D341Med (cell line): ENCODE results near the gene FXYD4.

ENCODE experiments used
- DNase-seq: peaks from one replicate; pipeline ENCODE4 v3.0.0; 2012; ENCODE audit warnings: low spot score

The FXYD4 gene

DNA sequence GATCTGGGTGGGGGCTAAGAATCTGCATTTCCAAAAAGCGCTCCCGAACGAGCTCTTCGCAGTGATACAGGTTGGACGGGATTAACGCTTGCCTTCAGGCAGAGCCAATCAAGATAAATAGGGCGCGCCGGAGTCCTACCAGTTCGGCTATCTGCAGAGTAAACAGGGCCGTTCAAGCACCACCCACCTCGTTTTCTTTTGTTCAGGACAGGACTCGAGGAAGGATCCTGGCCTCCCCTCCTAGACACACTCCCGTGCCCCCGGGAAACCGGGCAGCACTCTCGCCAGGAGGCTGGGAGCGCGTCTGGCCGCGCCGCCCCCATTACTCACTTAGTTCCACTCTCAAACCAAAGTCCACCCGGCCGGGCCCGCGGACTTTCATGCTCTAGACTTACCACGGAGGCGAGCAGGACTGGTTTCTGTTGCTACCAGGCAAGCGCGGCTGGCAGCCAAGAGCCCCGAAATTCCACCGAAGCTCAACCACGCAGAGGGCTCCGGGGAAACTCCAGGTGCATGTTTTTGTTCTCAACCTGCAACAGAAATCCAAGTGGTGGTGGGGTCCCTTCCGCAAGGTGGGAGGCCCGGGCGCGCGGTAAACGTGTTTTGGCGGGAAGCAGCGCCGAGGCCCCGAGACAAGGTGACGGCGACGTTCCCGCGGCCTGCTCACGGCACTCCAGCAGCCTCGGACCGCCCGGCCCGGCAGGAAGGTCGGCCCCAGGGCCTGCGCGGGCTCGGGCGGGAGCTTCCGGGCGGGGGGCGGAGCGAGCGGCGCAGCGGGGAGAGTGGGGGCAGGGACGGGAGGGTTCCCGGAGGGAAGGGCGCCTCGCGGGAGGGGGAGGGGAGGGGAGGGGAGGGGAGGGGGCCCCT, 24.9 kb downstream of the FXYD4 start:
- DNase-seq = peak; percentile 95

- peak; percentile 92 for DNase-seq
Measured at GRCh38 chr10:43396928-43397624, 25.6 kb downstream of the FXYD4 start.

- DNase-seq = no peak
Measured at GRCh38 chr10:43398939-43399319, 27.5 kb downstream of the FXYD4 start.

- DNase-seq = no peak
Measured at GRCh38 chr10:43399320-43400310, 28.2 kb downstream of the FXYD4 start.

DNA sequence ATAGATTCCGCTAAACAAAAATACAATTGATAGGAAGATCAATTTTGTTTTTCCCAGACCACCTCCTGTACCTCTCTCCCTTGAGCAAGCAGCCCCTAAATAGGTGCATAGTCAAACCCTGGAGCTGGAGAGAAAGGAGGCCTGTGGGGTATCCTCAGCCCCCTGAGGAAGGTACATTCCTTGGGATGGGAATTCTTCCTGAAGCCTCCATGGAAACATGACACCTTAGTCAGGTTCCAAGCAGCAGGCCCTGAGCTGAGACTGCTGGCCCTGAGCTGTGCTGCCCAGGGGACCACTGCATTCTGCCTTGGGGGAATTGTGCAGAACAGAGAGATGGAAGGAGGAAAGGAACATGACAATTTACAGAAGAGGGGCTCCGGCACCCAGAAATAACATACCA, 30.2 kb downstream of the FXYD4 start:
- no peak for DNase-seq

DNA sequence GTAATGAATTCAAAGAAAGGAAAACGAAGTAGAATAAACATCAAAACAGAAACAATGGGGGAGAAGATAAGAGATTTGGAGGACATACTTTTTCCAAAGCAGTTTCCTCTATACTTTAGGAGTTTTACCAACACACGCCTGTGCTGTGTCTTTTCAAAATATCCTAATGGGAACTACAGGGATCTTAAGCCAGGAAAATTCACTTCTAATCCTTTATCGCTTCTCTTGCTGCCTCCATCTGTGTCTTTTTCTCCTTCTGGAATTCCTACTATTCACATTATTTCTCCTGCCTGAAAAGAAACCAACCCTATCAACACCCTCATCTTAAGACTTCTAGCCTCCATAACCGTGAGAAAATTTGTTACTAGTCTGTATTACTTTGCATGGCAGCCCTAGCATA, 30.7 kb downstream of the FXYD4 start:
- no peak for DNase-seq

GRCh38 chr10:43402880-43403452, 31.5 kb downstream of the FXYD4 start:
- DNase-seq = no peak

- no peak for DNase-seq
Measured at GRCh38 chr10:43403911-43404703, 32.7 kb downstream of the FXYD4 start.

DNA sequence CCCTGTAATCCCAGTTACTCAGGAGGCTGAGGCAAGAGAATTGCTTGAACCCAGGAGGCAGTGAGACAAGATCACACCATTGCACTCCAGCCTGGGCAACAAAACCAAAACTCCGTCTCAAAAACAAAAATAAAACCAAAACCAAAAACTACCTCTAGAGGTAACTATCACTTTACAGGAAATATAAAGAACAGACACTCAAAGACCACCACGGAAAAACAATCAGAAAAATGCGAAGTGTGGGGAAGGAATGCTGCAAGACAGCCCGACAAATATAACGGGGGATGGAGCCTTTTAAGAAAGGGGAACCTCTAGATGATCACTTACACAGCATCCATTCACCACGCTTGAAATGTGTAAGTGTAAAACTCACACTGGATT, 33.3 kb downstream of the FXYD4 start:
- DNase-seq = no peak

DNA sequence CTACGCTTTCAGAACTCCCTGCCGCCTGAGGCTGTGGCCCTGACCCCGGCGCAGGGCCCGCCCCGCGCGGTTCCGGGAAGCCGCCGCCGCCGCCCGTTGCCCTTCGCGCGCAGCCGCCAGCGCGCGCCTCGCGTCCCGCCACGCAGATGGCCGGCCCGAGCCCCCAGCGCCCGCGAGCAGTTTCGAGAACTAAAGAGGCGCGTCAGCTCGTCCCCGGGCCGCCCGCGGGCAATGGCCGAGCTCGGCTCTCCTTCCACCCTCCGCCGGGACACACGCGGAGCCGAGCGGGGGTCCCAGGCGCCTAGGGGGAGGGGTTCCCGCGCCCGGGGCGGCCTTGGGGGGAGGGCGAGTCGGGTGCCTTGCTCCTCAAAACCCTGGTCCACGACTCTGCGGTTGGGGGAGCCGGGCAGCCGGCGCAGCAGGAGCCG, 35.7 kb downstream of the FXYD4 start:
- peak; percentile 79 for DNase-seq

GRCh38 chr10:43407576-43408330, 36.3 kb downstream of the FXYD4 start:
- peak; percentile 85 for DNase-seq

GRCh38 chr10:43408331-43408709, 36.9 kb downstream of the FXYD4 start:
- no peak for DNase-seq

- DNase-seq = peak; percentile 97
Measured at GRCh38 chr10:43408710-43409384, 37.4 kb downstream of the FXYD4 start, which contains the start of gene HNRNPF. Gene HNRNPF, minus strand, starts transcription at chr10:43409186. Its CDS starts 21,302 bp downstream, at chr10:43387884.

DNA sequence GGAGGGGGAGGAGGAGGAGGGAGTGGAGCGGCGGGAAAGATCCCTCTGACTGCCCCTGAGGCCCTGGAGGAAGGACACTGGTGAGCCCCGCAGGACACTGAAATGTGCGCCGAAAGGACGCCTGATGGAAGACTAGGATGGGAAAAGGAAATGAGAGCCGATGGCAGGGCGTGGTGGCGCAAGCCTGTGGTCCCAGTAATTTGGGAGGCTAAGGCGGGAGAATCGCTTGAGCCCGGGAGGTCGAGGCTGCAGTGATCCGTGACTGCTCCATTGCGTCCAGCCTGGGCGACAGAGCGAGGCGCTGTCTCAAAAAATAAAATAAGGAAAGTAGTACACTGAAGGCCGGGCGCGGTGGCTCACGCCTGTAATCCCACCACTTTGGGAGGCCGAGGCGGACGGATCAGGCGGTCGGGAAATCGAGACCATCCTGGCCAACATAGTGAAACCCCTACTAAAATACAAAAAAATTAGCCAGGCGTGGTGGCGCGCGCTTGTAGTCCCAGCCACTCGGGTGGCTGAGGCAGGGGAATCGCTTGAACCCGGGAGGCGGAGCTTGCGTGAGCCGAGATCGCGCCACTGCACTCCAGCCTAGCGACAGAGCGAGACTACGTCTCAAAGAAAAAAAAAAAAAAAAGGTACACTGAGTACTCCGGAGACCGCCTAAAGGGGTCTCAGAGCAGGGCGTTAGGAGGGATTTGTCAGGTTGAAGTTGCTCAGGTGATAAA, 38.1 kb downstream of the FXYD4 start:
- no peak for DNase-seq

- no peak for DNase-seq
Measured at GRCh38 chr10:43410345-43410744, 38.9 kb downstream of the FXYD4 start.

DNA sequence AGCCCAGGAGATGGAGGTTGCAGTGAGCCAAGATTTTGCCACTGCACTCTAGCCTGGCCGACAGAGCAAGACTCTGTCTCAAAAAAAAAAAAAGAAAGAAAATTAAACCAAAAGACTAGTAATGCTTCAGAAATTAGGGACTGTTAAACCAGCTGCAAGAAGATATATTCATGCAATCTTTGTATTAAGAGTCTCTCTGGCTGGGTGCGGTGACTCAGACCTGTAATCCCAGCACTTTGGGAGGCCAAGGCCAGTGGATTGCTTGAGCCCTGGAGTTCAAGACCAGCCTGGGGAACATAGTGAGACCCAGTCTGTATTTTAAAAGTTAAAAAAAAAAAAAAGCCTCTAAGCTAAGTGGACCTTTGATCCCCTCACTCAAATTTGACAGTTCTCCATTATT, 40.1 kb downstream of the FXYD4 start:
- DNase-seq = no peak

DNA sequence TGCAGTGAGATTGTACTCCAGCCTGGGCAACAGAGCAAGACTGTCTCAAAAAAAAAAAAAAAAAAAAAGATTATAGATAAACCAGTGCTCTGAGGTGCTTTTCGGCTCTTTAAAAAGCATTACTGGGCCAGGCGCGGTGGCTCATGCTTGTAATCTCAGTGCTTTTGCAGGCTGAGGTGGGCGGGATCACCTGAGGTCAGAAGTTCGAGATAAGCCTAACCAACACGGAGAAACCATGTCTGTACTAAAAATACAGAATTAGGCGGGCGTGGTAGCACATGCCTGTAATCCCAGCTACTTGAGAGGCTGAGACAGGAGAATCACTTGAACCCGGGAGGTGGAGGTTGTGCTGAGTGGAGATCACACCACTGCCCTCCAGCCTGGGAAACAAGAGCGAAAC, 44.1 kb downstream of the FXYD4 start:
- no peak for DNase-seq

DNA sequence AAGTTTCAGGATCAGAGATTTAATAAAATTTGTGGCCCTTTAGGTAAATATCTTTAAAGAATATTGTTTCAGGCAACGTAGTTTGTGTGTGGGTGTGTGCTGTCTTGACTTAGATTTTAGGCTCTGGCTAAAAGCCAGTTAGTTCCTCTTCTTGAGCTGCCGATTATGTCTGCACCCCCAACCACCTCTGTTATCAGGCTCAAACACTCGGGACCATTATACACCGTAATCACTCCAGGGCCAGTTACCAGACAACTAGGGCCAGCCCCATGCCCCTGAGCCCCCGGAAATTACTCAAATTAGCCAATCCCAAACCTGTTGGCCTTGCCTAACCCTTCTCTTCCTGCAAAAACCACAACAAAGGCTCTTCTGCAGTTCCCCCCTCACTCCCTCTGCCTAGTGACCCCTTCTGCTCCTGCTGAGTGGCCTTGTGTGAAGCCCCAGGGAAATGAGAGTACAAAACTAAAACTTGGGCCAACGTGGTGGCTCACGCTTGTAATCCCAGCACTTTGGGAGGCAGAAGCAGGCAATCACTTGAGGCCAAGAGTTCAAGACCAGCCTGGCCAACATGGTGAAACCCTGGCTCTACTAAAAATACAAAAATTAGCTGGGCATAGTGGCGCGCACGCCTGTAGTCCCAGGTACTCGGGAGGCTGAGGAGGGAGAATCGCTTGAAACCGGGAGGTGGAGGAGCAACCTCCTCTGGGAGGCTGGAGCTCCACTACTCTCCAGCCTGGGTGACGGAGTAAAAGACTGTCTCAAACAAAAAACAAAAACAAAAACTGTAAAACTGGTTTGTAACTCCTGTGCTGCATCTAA, 46.7 kb downstream of the FXYD4 start:
- no peak for DNase-seq
